Measurements from ENCODE around the gene POLRMT.

- no peak for TF ChIP-seq POLR2A (IDR thresholded peaks at IDR 0.05)
- TF ChIP-seq, protein P1, sequence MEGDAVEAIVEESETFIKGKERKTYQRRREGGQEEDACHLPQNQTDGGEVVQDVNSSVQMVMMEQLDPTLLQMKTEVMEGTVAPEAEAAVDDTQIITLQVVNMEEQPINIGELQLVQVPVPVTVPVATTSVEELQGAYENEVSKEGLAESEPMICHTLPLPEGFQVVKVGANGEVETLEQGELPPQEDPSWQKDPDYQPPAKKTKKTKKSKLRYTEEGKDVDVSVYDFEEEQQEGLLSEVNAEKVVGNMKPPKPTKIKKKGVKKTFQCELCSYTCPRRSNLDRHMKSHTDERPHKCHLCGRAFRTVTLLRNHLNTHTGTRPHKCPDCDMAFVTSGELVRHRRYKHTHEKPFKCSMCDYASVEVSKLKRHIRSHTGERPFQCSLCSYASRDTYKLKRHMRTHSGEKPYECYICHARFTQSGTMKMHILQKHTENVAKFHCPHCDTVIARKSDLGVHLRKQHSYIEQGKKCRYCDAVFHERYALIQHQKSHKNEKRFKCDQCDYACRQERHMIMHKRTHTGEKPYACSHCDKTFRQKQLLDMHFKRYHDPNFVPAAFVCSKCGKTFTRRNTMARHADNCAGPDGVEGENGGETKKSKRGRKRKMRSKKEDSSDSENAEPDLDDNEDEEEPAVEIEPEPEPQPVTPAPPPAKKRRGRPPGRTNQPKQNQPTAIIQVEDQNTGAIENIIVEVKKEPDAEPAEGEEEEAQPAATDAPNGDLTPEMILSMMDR (IDR thresholded peaks at IDR 0.05): no peak
- TF ChIP-seq POLR2AphosphoS5 (IDR thresholded peaks at IDR 0.05): no peak
Measured at GRCh38 chr19:575527-576506, 57.5 kb downstream of the POLRMT start.
